ENCODE measurements around the gene TUSC2. TPM values are rescaled to one million over a fixed set of nuclear protein-coding genes. Genes with fewer than 3 reads are reported as not detected.

Gene TUSC2
- total and polyA plus RNA-seq, 7 donors: 23.2 to 54.7 (median 35.5) TPM

GRCh38 chr3:50279255-50280016, 48.6 kb downstream of the TUSC2 start:
- DNase-seq: no peak
- H3K4me1 ChIP-seq: peaks cover 0 to 12% (median 5%) of the 10 kb centered on the region in 4 donors
- peaks cover 0 to 14% (median 0%) of the 10 kb centered on the region in 3 donors for H3K27me3 ChIP-seq
- H3K27ac ChIP-seq: peak overlapping the region in 2 of 4 donors; percentile 22 to 27
- H3K9me3 ChIP-seq: no peaks in the 10 kb centered on the region
- peaks cover 0 to 11% (median 0%) of the 10 kb centered on the region in 4 donors for H3K36me3 ChIP-seq
- TF ChIP-seq EP300 (IDR thresholded peaks at IDR 0.05) (no peak), POLR2AphosphoS5 (IDR thresholded peaks at IDR 0.05) (no peak), POLR2A (IDR thresholded peaks at IDR 0.05) (no peak), CTCF (IDR thresholded peaks at IDR 0.05) (no peak)
- H3K4me3 ChIP-seq: no peak overlapping the region
- intact Hi-C loops (cut with DNase I): no loop called here
- WGBS, 2 donors: 90 to 91% methylated on average over 8 of the region's 8 CpGs

- Histone ChIP-seq H3K4me3 (no peak within 1 kb of the TSS), H3K36me3 (peaks cover 0 to 11% (median 0%) of the 10 kb centered on the region in 4 donors), H3K27ac (peak within 1 kb of the TSS in 2 of 4 donors; percentile 22 to 27), H3K9me3 (no peaks in the 10 kb centered on the region), H3K4me1 (peaks cover 0 to 17% (median 8%) of the 10 kb centered on the region in 4 donors), H3K27me3 (peaks cover 0 to 16% (median 0%) of the 10 kb centered on the region in 3 donors)
- WGBS, 2 donors: 67 to 68% methylated on average over 2 of the region's 2 CpGs
- DNase-seq: no peak
- TF ChIP-seq EP300 (IDR thresholded peaks at IDR 0.05) (no peak), POLR2A (IDR thresholded peaks at IDR 0.05) (no peak), POLR2AphosphoS5 (IDR thresholded peaks at IDR 0.05) (no peak), CTCF (IDR thresholded peaks at IDR 0.05) (no peak)
- intact Hi-C loops (cut with DNase I): no loop called here
These were observed 49.2 kb downstream of the TUSC2 start, which contains the start of gene LSMEM2 for GRCh38 chr3:50278880-50279224. LSMEM2 (plus strand) TSS chr3:50279087; CDS start chr3:50279114, 27 bp downstream.

- Histone ChIP-seq H3K4me1 (peaks cover 0 to 22% (median 13%) of the 10 kb centered on the region in 4 donors), H3K9me3 (no peaks in the 10 kb centered on the region), H3K27me3 (peaks cover 0 to 21% (median 0%) of the 10 kb centered on the region in 3 donors), H3K27ac (peak overlapping the region in 2 of 4 donors; percentile 22 to 27), H3K4me3 (no peak overlapping the region), H3K36me3 (peaks cover 0 to 11% (median 0%) of the 10 kb centered on the region in 4 donors)
- no peak for TF ChIP-seq POLR2AphosphoS5 (IDR thresholded peaks at IDR 0.05)
- TF ChIP-seq EP300 (IDR thresholded peaks at IDR 0.05): no peak
- no peak for TF ChIP-seq CTCF (IDR thresholded peaks at IDR 0.05)
- no peak for TF ChIP-seq POLR2A (IDR thresholded peaks at IDR 0.05)
- WGBS, 2 donors: 76 to 81% methylated on average over 4 of the region's 4 CpGs
- intact Hi-C loops (cut with DNase I): no loop called here
- no peak for DNase-seq
These were observed 49.7 kb downstream of the TUSC2 start for GRCh38 chr3:50278123-50278879.

GRCh38 chr3:50276762-50277101, 51.3 kb downstream of the TUSC2 start:
- no peak for DNase-seq
- Histone ChIP-seq H3K36me3 (peaks cover 0 to 11% (median 0%) of the 10 kb centered on the region in 4 donors), H3K4me1 (peaks cover 0 to 31% (median 20%) of the 10 kb centered on the region in 4 donors), H3K27ac (no peak overlapping the region), H3K27me3 (peaks cover 0 to 21% (median 0%) of the 10 kb centered on the region in 3 donors), H3K4me3 (no peak overlapping the region), H3K9me3 (no peaks in the 10 kb centered on the region)
- intact Hi-C loops (cut with DNase I): no loop called here
- WGBS, 2 donors: 80 to 90% methylated on average over 17 of the region's 17 CpGs
- TF ChIP-seq POLR2A (IDR thresholded peaks at IDR 0.05): no peak
- TF ChIP-seq EP300 (IDR thresholded peaks at IDR 0.05): no peak
- no peak for TF ChIP-seq CTCF (IDR thresholded peaks at IDR 0.05)
- TF ChIP-seq POLR2AphosphoS5 (IDR thresholded peaks at IDR 0.05): no peak
